HepG2 (cell line): ENCODE results near the gene EMC9. TPM values are rescaled to one million over a fixed set of nuclear protein-coding genes. Genes with fewer than 3 reads are reported as not detected.

Experiments
- AFF4 ChIP-seq: sonication (generic); formaldehyde crosslinking; IDR thresholded peaks from 2 replicates; pipeline ENCODE4 v1.4.0; 2020; ENCODE audit warnings: missing genetic modification reagents
- ARNT2 ChIP-seq: sonication (generic); formaldehyde crosslinking; IDR thresholded peaks from 2 replicates; pipeline ENCODE4 v1.8.0; 2022; ENCODE audit warnings: mild to moderate bottlenecking, low read depth, missing genetic modification reagents, moderate library complexity
- CEBPG ChIP-seq: IDR thresholded peaks from 2 replicates; pipeline ENCODE4 v1.6.1; 2016
- DNMT1 ChIP-seq: sonication (generic); formaldehyde crosslinking; IDR thresholded peaks from 2 replicates; pipeline ENCODE4 v1.5.1; 2020; ENCODE audit warnings: mild to moderate bottlenecking, missing genetic modification reagents
- GTF2F1 ChIP-seq: fragments of 150-350 bp; IDR thresholded peaks from 2 replicates; pipeline ENCODE4 v1.6.1; 2014; ENCODE audit warnings: low read length
- MED8 ChIP-seq: sonication (generic); formaldehyde crosslinking; IDR thresholded peaks from 2 replicates; pipeline ENCODE4 v1.8.1; 2023; ENCODE audit warnings: mild to moderate bottlenecking, missing genetic modification reagents; ENCODE audit not compliant: insufficient replicate concordance
- NAIF1 ChIP-seq: sonication (generic); formaldehyde crosslinking; IDR thresholded peaks from 2 replicates; pipeline ENCODE4 v1.5.0; 2020; ENCODE audit warnings: mild to moderate bottlenecking, missing genetic modification reagents, borderline replicate concordance
- PAF1 ChIP-seq: IDR thresholded peaks from 2 replicates; pipeline ENCODE4 v1.6.1; 2016; ENCODE audit warnings: missing genetic modification reagents, missing compliant biosample characterization
- PPARG ChIP-seq: conservative IDR thresholded peaks from 2 replicates; pipeline ENCODE4 v1.6.1; 2016; ENCODE audit warnings: missing biosample characterization, missing genetic modification reagents
- RAD21 ChIP-seq: fragments of 450-650 bp; formaldehyde crosslinking; IDR thresholded peaks from 2 replicates; pipeline ENCODE4 v1.5.0; 2020; ENCODE audit warnings: mild to moderate bottlenecking
- SCMH1 ChIP-seq: sonication (generic); formaldehyde crosslinking; IDR thresholded peaks from 2 replicates; pipeline ENCODE4 v1.9.0; 2021; ENCODE audit warnings: missing genetic modification reagents, mild to moderate bottlenecking, borderline replicate concordance
- STAG1 ChIP-seq: sonication (generic); formaldehyde crosslinking; IDR thresholded peaks from 2 replicates; pipeline ENCODE4 v1.4.0; 2020; ENCODE audit warnings: missing genetic modification reagents
- TARDBP ChIP-seq: sonication (generic); formaldehyde crosslinking; IDR thresholded peaks from 2 replicates; pipeline ENCODE4 v1.8.0; 2022; ENCODE audit warnings: mild to moderate bottlenecking, missing genetic modification reagents
- ZNF10 ChIP-seq: sonication (generic); formaldehyde crosslinking; IDR thresholded peaks from 2 replicates; pipeline ENCODE4 v1.4.0; 2020; ENCODE audit warnings: mild to moderate bottlenecking, low read depth, missing genetic modification reagents, borderline replicate concordance
- ZNF24 ChIP-seq: fragments of 450-650 bp; IDR thresholded peaks from 2 replicates; pipeline ENCODE4 v1.6.1; 2017; ENCODE audit warnings: antibody characterized with exemption, mild to moderate bottlenecking
- ZNF275 ChIP-seq: sonication (generic); formaldehyde crosslinking; IDR thresholded peaks from 2 replicates; pipeline ENCODE4 v1.8.0; 2022; ENCODE audit warnings: missing genetic modification reagents, mild to moderate bottlenecking, inconsistent platforms, borderline replicate concordance
- ZNF317 ChIP-seq: sonication (generic); formaldehyde crosslinking; IDR thresholded peaks from 2 replicates; pipeline ENCODE4 v1.5.0; 2020; ENCODE audit warnings: mild to moderate bottlenecking, missing genetic modification reagents
- ZNF589 ChIP-seq: sonication (generic); formaldehyde crosslinking; conservative IDR thresholded peaks from 2 replicates; pipeline ENCODE4 v1.8.0; 2022; ENCODE audit warnings: mild to moderate bottlenecking, moderate library complexity, missing genetic modification reagents
- ZNF614 ChIP-seq: IDR thresholded peaks from 2 replicates; pipeline ENCODE4 v1.6.1; 2018; ENCODE audit warnings: missing biosample characterization, missing genetic modification reagents, inconsistent platforms, borderline replicate concordance
- ZNF639 ChIP-seq: conservative IDR thresholded peaks from 2 replicates; pipeline ENCODE4 v1.6.1; 2018; ENCODE audit warnings: missing genetic modification reagents
- ZNF782 ChIP-seq: sonication (generic); formaldehyde crosslinking; IDR thresholded peaks from 2 replicates; pipeline ENCODE4 v1.4.0; 2020; ENCODE audit warnings: missing genetic modification reagents, mild to moderate bottlenecking, borderline replicate concordance
- polyA plus RNA-seq, 8 experiments: library from polyadenylated mRNA; depleted of rRNA in 3 of 8; stranded (reverse) in 7 of 8; unstranded in 1 of 8; fragments of >200 nt; fragmentation: Illumina TruSeq in 4 of 8; extraction: Trizol in 4 of 8; gene quantifications; 2 replicates each; pipeline versions ENCODE4 v1.2.1 to v1.2.3, GENCODE V29; 2011 to 2016; ENCODE audit warnings: low read depth in 4 of 8, missing spikeins in 1 of 8, mixed read lengths in 1 of 8; ENCODE audit not compliant: insufficient read depth in 1 of 8
- total RNA-seq, 5 experiments: library from RNA; depleted of rRNA; stranded (reverse); fragments of >200 nt; fragmentation: Illumina TruSeq; extraction: Trizol; gene quantifications; 2 replicates each; pipeline ENCODE4 v1.2.3, GENCODE V29; 2016; ENCODE audit warnings: low read depth in 1 of 5
- TF ChIP-seq, protein P1 (sequence below): IDR thresholded peaks from 2 replicates; pipeline ENCODE4 v1.6.1; 2016; ENCODE audit warnings: low read depth
- TF ChIP-seq, protein P2 (sequence below): sonication (generic); formaldehyde crosslinking; IDR thresholded peaks from 2 replicates; pipeline ENCODE4 v1.4.0; 2020; ENCODE audit warnings: missing genetic modification reagents

The EMC9 gene
- total and polyA plus RNA-seq, 2 of the 13 experiments (the other 11 are each of a cell fraction or from before 2014, with no cell fraction given) = 60.5 to 78.7 TPM

DNA sequence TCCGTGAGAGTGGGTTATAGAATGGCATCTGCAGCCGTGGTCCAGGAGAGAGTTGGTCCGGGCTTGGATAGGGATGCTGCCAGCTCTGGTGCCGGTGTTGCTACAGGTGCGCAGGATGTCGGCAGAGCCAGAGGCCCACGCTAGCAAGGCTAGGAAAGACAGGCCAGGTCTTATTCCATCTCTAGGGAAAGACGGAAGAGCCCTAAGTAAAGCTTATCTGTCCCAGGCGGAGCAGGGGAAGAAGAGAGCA is 5.9 kb downstream of the EMC9 start (continued):
- peak; percentile 43; the same call in 1 of the 2 replicates for TF ChIP-seq ZNF275
- TF ChIP-seq MED8 (CRISPR knock-in tag) = no peak
- TF ChIP-seq TARDBP (CRISPR knock-in tag) = no peak
- TF ChIP-seq STAG1 (CRISPR knock-in tag) = no peak
- TF ChIP-seq, protein P1, sequence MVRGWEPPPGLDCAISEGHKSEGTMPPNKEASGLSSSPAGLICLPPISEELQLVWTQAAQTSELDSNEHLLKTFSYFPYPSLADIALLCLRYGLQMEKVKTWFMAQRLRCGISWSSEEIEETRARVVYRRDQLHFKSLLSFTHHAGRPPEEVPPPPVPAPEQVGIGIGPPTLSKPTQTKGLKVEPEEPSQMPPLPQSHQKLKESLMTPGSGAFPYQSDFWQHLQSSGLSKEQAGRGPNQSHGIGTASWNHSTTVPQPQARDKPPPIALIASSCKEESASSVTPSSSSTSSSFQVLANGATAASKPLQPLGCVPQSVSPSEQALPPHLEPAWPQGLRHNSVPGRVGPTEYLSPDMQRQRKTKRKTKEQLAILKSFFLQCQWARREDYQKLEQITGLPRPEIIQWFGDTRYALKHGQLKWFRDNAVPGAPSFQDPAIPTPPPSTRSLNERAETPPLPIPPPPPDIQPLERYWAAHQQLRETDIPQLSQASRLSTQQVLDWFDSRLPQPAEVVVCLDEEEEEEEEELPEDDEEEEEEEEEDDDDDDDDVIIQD (CRISPR knock-in tag) = no peak
- no peak for TF ChIP-seq ZNF614 (CRISPR knock-in tag)
- peak; percentile 72 for TF ChIP-seq DNMT1
- no peak for TF ChIP-seq RAD21
- TF ChIP-seq ZNF317 (CRISPR knock-in tag) = no peak
- TF ChIP-seq ZNF10 = no peak
- no peak for TF ChIP-seq ZNF782 (CRISPR knock-in tag)
- TF ChIP-seq, protein P2, sequence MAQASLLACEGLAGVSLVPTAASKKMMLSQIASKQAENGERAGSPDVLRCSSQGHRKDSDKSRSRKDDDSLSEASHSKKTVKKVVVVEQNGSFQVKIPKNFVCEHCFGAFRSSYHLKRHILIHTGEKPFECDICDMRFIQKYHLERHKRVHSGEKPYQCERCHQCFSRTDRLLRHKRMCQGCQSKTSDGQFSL (CRISPR knock-in tag) = no peak
- peak; percentile 10; the same call in 1 of the 2 replicates for TF ChIP-seq CEBPG
- TF ChIP-seq NAIF1 (CRISPR knock-in tag) = no peak
- TF ChIP-seq PPARG (CRISPR knock-in tag) = no peak
- no peak for TF ChIP-seq ZNF639
- no peak for TF ChIP-seq GTF2F1
- TF ChIP-seq PAF1 (CRISPR knock-in tag) = no peak; the same call in 1 of the 2 replicates
- TF ChIP-seq ZNF24 = no peak
- no peak for TF ChIP-seq ZNF589
- no peak for TF ChIP-seq AFF4 (CRISPR knock-in tag)
- TF ChIP-seq ARNT2 (CRISPR knock-in tag) = no peak
- TF ChIP-seq SCMH1 (CRISPR knock-in tag) = no peak
